GM12878 (cell line): ENCODE measurements around the gene TM7SF2. TPM values are rescaled to one million over a fixed set of nuclear protein-coding genes. Genes with fewer than 3 reads are reported as not detected.

Source experiments
- ATF3 ChIP-seq: IDR thresholded peaks from 2 replicates; pipeline ENCODE4 v1.6.1; 2011; ENCODE audit warnings: low read depth, mild to moderate bottlenecking, low read length, moderate library complexity, borderline replicate concordance; ENCODE audit errors: extremely low read depth
- BCL3 ChIP-seq: IDR thresholded peaks from 2 replicates; pipeline ENCODE4 v1.6.1; 2011; ENCODE audit warnings: borderline replicate concordance, low read depth, mild to moderate bottlenecking, moderate library complexity, low read length; ENCODE audit not compliant: insufficient read depth, poor library complexity, severe bottlenecking
- CBFB ChIP-seq: IDR thresholded peaks from 2 replicates; pipeline ENCODE4 v1.6.1; 2016; ENCODE audit warnings: antibody characterized with exemption, low read depth
- CBX3 ChIP-seq: fragments of 200-600 bp; sonication (generic); IDR thresholded peaks from 2 replicates; pipeline ENCODE4 v1.6.1; 2016; ENCODE audit warnings: low read depth, borderline replicate concordance
- CEBPB ChIP-seq, 2 experiments: fragments of 150-350 bp in 1 of 2; IDR thresholded peaks; 2 replicates each; pipeline ENCODE4 v1.6.1; 2012 to 2014; ENCODE audit warnings: low read depth in 2 of 2, low read length in 2 of 2, borderline replicate concordance in 1 of 2, inconsistent platforms in 1 of 2
- E2F4 ChIP-seq: IDR thresholded peaks from 2 replicates; pipeline ENCODE4 v1.6.1; 2012; ENCODE audit warnings: low read depth, low read length, improper control_type of control experiment
- EGR1 ChIP-seq, 2 experiments: IDR thresholded peaks; 1 replicate in 1 of 2; 2 replicates in 1 of 2; pipeline ENCODE4 v1.6.1; 2011 to 2012; ENCODE audit warnings: low read depth in 2 of 2, low read length in 2 of 2, borderline replicate concordance in 1 of 2, mild to moderate bottlenecking in 1 of 2, moderate library complexity in 1 of 2
- FOXM1 ChIP-seq: IDR thresholded peaks from 2 replicates; pipeline ENCODE4 v1.6.1; 2012; ENCODE audit warnings: low read depth, mild to moderate bottlenecking, inconsistent platforms, low read length, moderate library complexity
- MEF2B ChIP-seq: fragments of 450-650 bp; IDR thresholded peaks from 2 replicates; pipeline ENCODE4 v1.6.1; 2018; ENCODE audit warnings: mild to moderate bottlenecking, moderate library complexity; ENCODE audit not compliant: partially characterized antibody, poor library complexity, severe bottlenecking
- MLLT1 ChIP-seq: fragments of 450-650 bp; IDR thresholded peaks from 2 replicates; pipeline ENCODE4 v1.6.1; 2016; ENCODE audit warnings: mild to moderate bottlenecking
- MXI1 ChIP-seq: fragments of 150-350 bp; IDR thresholded peaks from 2 replicates; pipeline ENCODE4 v1.6.1; 2011; ENCODE audit warnings: low read depth, mild to moderate bottlenecking, inconsistent platforms, low read length, improper control_type of control experiment
- NFYA ChIP-seq: IDR thresholded peaks from 2 replicates; pipeline ENCODE4 v1.6.1; 2011; ENCODE audit warnings: low read depth, mild to moderate bottlenecking, low read length, improper control_type of control experiment, borderline replicate concordance
- NFYB ChIP-seq: IDR thresholded peaks from 2 replicates; pipeline ENCODE4 v1.6.1; 2011; ENCODE audit warnings: low read depth, mild to moderate bottlenecking, low read length, improper control_type of control experiment, moderate library complexity; ENCODE audit not compliant: insufficient read depth
- PBX3 ChIP-seq: IDR thresholded peaks from 2 replicates; pipeline ENCODE4 v1.6.1; 2011; ENCODE audit warnings: mild to moderate bottlenecking, low read depth, low read length, moderate library complexity; ENCODE audit not compliant: insufficient replicate concordance
- PML ChIP-seq: IDR thresholded peaks from 2 replicates; pipeline ENCODE4 v1.6.1; 2012; ENCODE audit warnings: low read length, inconsistent platforms
- RAD51 ChIP-seq: fragments of 450-650 bp; IDR thresholded peaks from 2 replicates; pipeline ENCODE4 v1.6.1; 2016; ENCODE audit warnings: moderate library complexity, mild to moderate bottlenecking, inconsistent platforms
- RB1 ChIP-seq: fragments of 450-650 bp; formaldehyde crosslinking; IDR thresholded peaks from 2 replicates; pipeline ENCODE4 v1.6.1; 2017; ENCODE audit warnings: mild to moderate bottlenecking, borderline replicate concordance
- RFX5 ChIP-seq: IDR thresholded peaks from 2 replicates; pipeline ENCODE4 v1.6.1; 2011; ENCODE audit warnings: low read depth, low read length, improper control_type of control experiment
- SMC3 ChIP-seq: IDR thresholded peaks from 2 replicates; pipeline ENCODE4 v1.6.1; 2011; ENCODE audit warnings: low read length, improper control_type of control experiment, borderline replicate concordance
- TAF1 ChIP-seq: IDR thresholded peaks from 2 replicates; pipeline ENCODE4 v1.6.1; 2011; ENCODE audit warnings: mild to moderate bottlenecking, low read depth, low read length, borderline replicate concordance
- TCF3 ChIP-seq: IDR thresholded peaks from 2 replicates; pipeline ENCODE4 v1.6.1; 2012; ENCODE audit warnings: low read depth, mild to moderate bottlenecking, low read length, borderline replicate concordance; ENCODE audit not compliant: insufficient read depth
- TCF7 ChIP-seq: IDR thresholded peaks from 2 replicates; pipeline ENCODE4 v1.6.1; 2014; ENCODE audit warnings: antibody characterized with exemption, borderline replicate concordance
- YBX1 ChIP-seq: fragments of 450-650 bp; IDR thresholded peaks from 2 replicates; pipeline ENCODE4 v1.6.1; 2016; ENCODE audit warnings: antibody characterized with exemption
- ZNF207 ChIP-seq: fragments of 450-650 bp; IDR thresholded peaks from 2 replicates; pipeline ENCODE4 v1.6.1; 2014; ENCODE audit warnings: antibody characterized with exemption, mild to moderate bottlenecking, borderline replicate concordance
- ZNF217 ChIP-seq: fragments of 450-650 bp; IDR thresholded peaks from 2 replicates; pipeline ENCODE4 v1.6.1; 2017; ENCODE audit warnings: antibody characterized with exemption, mild to moderate bottlenecking
- ZNF622 ChIP-seq: fragments of 450-650 bp; IDR thresholded peaks from 2 replicates; pipeline ENCODE4 v1.6.1; 2017; ENCODE audit warnings: mild to moderate bottlenecking, inconsistent platforms
- polyA plus RNA-seq, 11 experiments: library from polyadenylated mRNA; depleted of rRNA in 4 of 11; unstranded in 6 of 11; stranded (reverse) in 5 of 11; fragments of >200 nt; fragmentation: Nextera tagmentation in 4 of 11; fragmentation: Illumina TruSeq in 1 of 11; extraction: Ambion mirVana in 4 of 11; extraction: Trizol in 1 of 11; gene quantifications; 1 replicate in 1 of 11; 2 replicates in 10 of 11; pipeline versions ENCODE4 v1.2.1 to v1.2.3, GENCODE V29; 2011 to 2016; ENCODE audit warnings: inconsistent platforms in 2 of 11, missing spikeins in 2 of 11, low read depth in 1 of 11
- total RNA-seq, 4 experiments: library from RNA; depleted of rRNA in 3 of 4; stranded (reverse); fragments of >200 nt in 3 of 4; fragmentation: Illumina TruSeq in 1 of 4; extraction: Trizol in 1 of 4; gene quantifications; 2 replicates each; pipeline versions ENCODE4 v1.2.1 to v1.2.3, GENCODE V29; 2013 to 2021

The TM7SF2 gene
- total and polyA plus RNA-seq, 10 of the 15 experiments (the other 5 are each of a cell fraction or from before 2014, with no cell fraction given): 0.52 to 57.7 (median 20.7) TPM

- TF ChIP-seq MLLT1 (0 out of 2 replicates have a peak, but pooled peaks have one; percentile 43), ZNF217 (no peak), ATF3 (no peak), FOXM1 (no peak), TAF1 (no peak), YBX1 (no peak), PBX3 (no peak), CBFB (no peak), BCL3 (no peak), RAD51 (no peak), CBX3 (no peak), RFX5 (no peak), ZNF622 (no peak), CEBPB (IDR thresholded peaks at IDR 0.05; ENCODE audit: borderline replicate concordance in 1 of 2, low read depth in 2 of 2, low read length in 2 of 2) (no peak), PML (no peak), EGR1 (IDR thresholded peaks at IDR 0.05; ENCODE audit: borderline replicate concordance in 1 of 2, low read depth in 2 of 2, low read length in 2 of 2) (0 out of 3 replicates have a peak, but pooled peaks of 1 of the 2 experiments have one; percentile 8), E2F4 (no peak), RB1 (no peak), TCF7 (no peak), MXI1 (no peak), MEF2B (no peak), NFYA (no peak), NFYB (no peak), ZNF207 (no peak), TCF3 (no peak), SMC3 (no peak)
Measured at GRCh38 chr11:65067446-65067845, 44.2 kb upstream of the TM7SF2 start (continued).
